ENCODE data around the gene PCED1B.

PCED1B gene

GRCh38 chr12:47225356-47225755 lies 145.9 kb downstream of the PCED1B start:
- Histone ChIP-seq H3K27me3 (ENCODE audit: control insufficient read depth, insufficient read depth, low read length, poor library complexity, severe bottlenecking) (no peaks in the 10 kb centered on the region), H3K4me1 (ENCODE audit: control insufficient read depth, insufficient read depth, low read length) (peaks cover 12% of the 10 kb centered on the region), H3K9me3 (ENCODE audit: control insufficient read depth, low read length) (no peaks in the 10 kb centered on the region), H3K27ac (ENCODE audit: insufficient read depth, low read depth, low read length, poor library complexity, severe bottlenecking) (no peak overlapping the region), H3K36me3 (ENCODE audit: control insufficient read depth, insufficient read depth, low read length) (no peaks in the 10 kb centered on the region), H3K4me3 (ENCODE audit: insufficient read depth, low read depth, low read length) (no peak overlapping the region)
- 80% methylated on average over 1 of the region's 2 CpGs; no CpG with 5 or more reads in 1 of the 2 experiments for WGBS, 2 experiments

GRCh38 chr12:47226199-47226598 lies 146.8 kb downstream of the PCED1B start:
- Histone ChIP-seq H3K27me3 (ENCODE audit: control insufficient read depth, insufficient read depth, low read length, poor library complexity, severe bottlenecking) (no peaks in the 10 kb centered on the region), H3K4me3 (ENCODE audit: insufficient read depth, low read depth, low read length) (no peak overlapping the region), H3K36me3 (ENCODE audit: control insufficient read depth, insufficient read depth, low read length) (no peaks in the 10 kb centered on the region), H3K9me3 (ENCODE audit: control insufficient read depth, low read length) (no peaks in the 10 kb centered on the region), H3K4me1 (ENCODE audit: control insufficient read depth, insufficient read depth, low read length) (peaks cover 12% of the 10 kb centered on the region), H3K27ac (ENCODE audit: insufficient read depth, low read depth, low read length, poor library complexity, severe bottlenecking) (no peak overlapping the region)
- WGBS, 2 experiments, result 81 to 84% methylated on average over 10 of the region's 10 CpGs

GRCh38 chr12:47228802-47229201 lies 149.4 kb downstream of the PCED1B start:
- WGBS, 2 experiments, result 95% methylated on average over 4 of the region's 4 CpGs
- no peaks in the 10 kb centered on the region for H3K27me3 ChIP-seq (ENCODE audit: control insufficient read depth, insufficient read depth, low read length, poor library complexity, severe bottlenecking)
- no peaks in the 10 kb centered on the region for H3K36me3 ChIP-seq (ENCODE audit: control insufficient read depth, insufficient read depth, low read length)
- no peaks in the 10 kb centered on the region for H3K9me3 ChIP-seq (ENCODE audit: control insufficient read depth, low read length)
- no peak overlapping the region for H3K27ac ChIP-seq (ENCODE audit: insufficient read depth, low read depth, low read length, poor library complexity, severe bottlenecking)
- H3K4me1 ChIP-seq (ENCODE audit: control insufficient read depth, insufficient read depth, low read length), result no peaks in the 10 kb centered on the region
- H3K4me3 ChIP-seq (ENCODE audit: insufficient read depth, low read depth, low read length), result no peak overlapping the region

- H3K4me1 ChIP-seq (ENCODE audit: control insufficient read depth, insufficient read depth, low read length), result no peaks in the 10 kb centered on the region
- H3K27me3 ChIP-seq (ENCODE audit: control insufficient read depth, insufficient read depth, low read length, poor library complexity, severe bottlenecking), result no peaks in the 10 kb centered on the region
- H3K9me3 ChIP-seq (ENCODE audit: control insufficient read depth, low read length), result no peaks in the 10 kb centered on the region
- WGBS, 2 experiments, result 88 to 90% methylated on average over 7 of the region's 7 CpGs
- H3K4me3 ChIP-seq (ENCODE audit: insufficient read depth, low read depth, low read length), result no peak overlapping the region
- H3K36me3 ChIP-seq (ENCODE audit: control insufficient read depth, insufficient read depth, low read length), result no peaks in the 10 kb centered on the region
- no peak overlapping the region for H3K27ac ChIP-seq (ENCODE audit: insufficient read depth, low read depth, low read length, poor library complexity, severe bottlenecking)
These were observed 152.0 kb downstream of the PCED1B start for GRCh38 chr12:47231456-47231855.

- no peaks in the 10 kb centered on the region for H3K36me3 ChIP-seq (ENCODE audit: control insufficient read depth, insufficient read depth, low read length)
- no peak overlapping the region for H3K4me3 ChIP-seq (ENCODE audit: insufficient read depth, low read depth, low read length)
- H3K9me3 ChIP-seq (ENCODE audit: control insufficient read depth, low read length), result no peaks in the 10 kb centered on the region
- no peaks in the 10 kb centered on the region for H3K27me3 ChIP-seq (ENCODE audit: control insufficient read depth, insufficient read depth, low read length, poor library complexity, severe bottlenecking)
- no peaks in the 10 kb centered on the region for H3K4me1 ChIP-seq (ENCODE audit: control insufficient read depth, insufficient read depth, low read length)
- no peak overlapping the region for H3K27ac ChIP-seq (ENCODE audit: insufficient read depth, low read depth, low read length, poor library complexity, severe bottlenecking)
- WGBS, 2 experiments, result 93 to 94% methylated on average over 14 of the region's 14 CpGs
These were observed 155.2 kb downstream of the PCED1B start for GRCh38 chr12:47234576-47235141.

GRCh38 chr12:47235258-47236040 lies 156.0 kb downstream of the PCED1B start:
- Histone ChIP-seq H3K9me3 (ENCODE audit: control insufficient read depth, low read length) (no peaks in the 10 kb centered on the region), H3K4me3 (ENCODE audit: insufficient read depth, low read depth, low read length) (no peak overlapping the region), H3K27me3 (ENCODE audit: control insufficient read depth, insufficient read depth, low read length, poor library complexity, severe bottlenecking) (no peaks in the 10 kb centered on the region), H3K4me1 (ENCODE audit: control insufficient read depth, insufficient read depth, low read length) (no peaks in the 10 kb centered on the region), H3K36me3 (ENCODE audit: control insufficient read depth, insufficient read depth, low read length) (no peaks in the 10 kb centered on the region), H3K27ac (ENCODE audit: insufficient read depth, low read depth, low read length, poor library complexity, severe bottlenecking) (no peak overlapping the region)
- 96 to 97% methylated on average over 48 of the region's 48 CpGs for WGBS, 2 experiments

- Histone ChIP-seq H3K9me3 (ENCODE audit: control insufficient read depth, low read length) (no peaks in the 10 kb centered on the region), H3K4me3 (ENCODE audit: insufficient read depth, low read depth, low read length) (no peak overlapping the region), H3K27me3 (ENCODE audit: control insufficient read depth, insufficient read depth, low read length, poor library complexity, severe bottlenecking) (no peaks in the 10 kb centered on the region), H3K36me3 (ENCODE audit: control insufficient read depth, insufficient read depth, low read length) (no peaks in the 10 kb centered on the region), H3K27ac (ENCODE audit: insufficient read depth, low read depth, low read length, poor library complexity, severe bottlenecking) (no peak overlapping the region), H3K4me1 (ENCODE audit: control insufficient read depth, insufficient read depth, low read length) (no peaks in the 10 kb centered on the region)
- WGBS, 2 experiments, result 96% methylated on average over 12 to 13 of the region's 13 CpGs
These were observed 156.8 kb downstream of the PCED1B start for GRCh38 chr12:47236109-47236714.

- Histone ChIP-seq H3K27ac (ENCODE audit: insufficient read depth, low read depth, low read length, poor library complexity, severe bottlenecking) (no peak overlapping the region), H3K27me3 (ENCODE audit: control insufficient read depth, insufficient read depth, low read length, poor library complexity, severe bottlenecking) (no peaks in the 10 kb centered on the region), H3K4me1 (ENCODE audit: control insufficient read depth, insufficient read depth, low read length) (no peaks in the 10 kb centered on the region), H3K4me3 (ENCODE audit: insufficient read depth, low read depth, low read length) (no peak overlapping the region), H3K9me3 (ENCODE audit: control insufficient read depth, low read length) (no peaks in the 10 kb centered on the region), H3K36me3 (ENCODE audit: control insufficient read depth, insufficient read depth, low read length) (no peaks in the 10 kb centered on the region)
- whole genome bisulfite sequencing, 2 experiments, result 93 to 100% methylated on average over 1 of the region's 1 CpG
These were observed 158.4 kb downstream of the PCED1B start for GRCh38 chr12:47237751-47238211.

GRCh38 chr12:47238669-47239114 lies 159.3 kb downstream of the PCED1B start:
- no peaks in the 10 kb centered on the region for H3K27me3 ChIP-seq (ENCODE audit: control insufficient read depth, insufficient read depth, low read length, poor library complexity, severe bottlenecking)
- no peaks in the 10 kb centered on the region for H3K4me1 ChIP-seq (ENCODE audit: control insufficient read depth, insufficient read depth, low read length)
- H3K4me3 ChIP-seq (ENCODE audit: insufficient read depth, low read depth, low read length), result no peak overlapping the region
- H3K27ac ChIP-seq (ENCODE audit: insufficient read depth, low read depth, low read length, poor library complexity, severe bottlenecking), result no peak overlapping the region
- no peaks in the 10 kb centered on the region for H3K9me3 ChIP-seq (ENCODE audit: control insufficient read depth, low read length)
- no peaks in the 10 kb centered on the region for H3K36me3 ChIP-seq (ENCODE audit: control insufficient read depth, insufficient read depth, low read length)

- H3K27ac ChIP-seq (ENCODE audit: insufficient read depth, low read depth, low read length, poor library complexity, severe bottlenecking), result no peak overlapping the region
- no peaks in the 10 kb centered on the region for H3K4me1 ChIP-seq (ENCODE audit: control insufficient read depth, insufficient read depth, low read length)
- WGBS, 2 experiments, result 94 to 95% methylated on average over 2 of the region's 2 CpGs
- no peaks in the 10 kb centered on the region for H3K9me3 ChIP-seq (ENCODE audit: control insufficient read depth, low read length)
- H3K36me3 ChIP-seq (ENCODE audit: control insufficient read depth, insufficient read depth, low read length), result no peaks in the 10 kb centered on the region
- H3K4me3 ChIP-seq (ENCODE audit: insufficient read depth, low read depth, low read length), result no peak overlapping the region
- no peaks in the 10 kb centered on the region for H3K27me3 ChIP-seq (ENCODE audit: control insufficient read depth, insufficient read depth, low read length, poor library complexity, severe bottlenecking)
These were observed 163.0 kb downstream of the PCED1B start for GRCh38 chr12:47242426-47242825.
